Sigmoid colon (tissue), 4 donors: ENCODE measurements around the gene HIVEP3.

Experiments used
- POLR2A ChIP-seq, 2 donors: fragments of 450-650 bp; IDR thresholded peaks; one replicate each; pipeline ENCODE4 v1.6.1; 2016; ENCODE audit warnings: antibody characterized with exemption in 2 of 2, mild to moderate bottlenecking in 2 of 2, moderate library complexity in 2 of 2
- POLR2AphosphoS5 ChIP-seq, 4 donors: sonication (generic); formaldehyde crosslinking; IDR thresholded peaks; one replicate each; pipeline ENCODE4 v1.6.1; 2017; ENCODE audit warnings: antibody characterized with exemption in 4 of 4
- TF ChIP-seq, protein P1 (sequence below), 4 experiments: fragments of 450-650 bp in 3 of 4; fragments of 200-600 bp in 1 of 4; IDR thresholded peaks; one replicate each; pipeline ENCODE4 v1.5.1; 2016 to 2019; ENCODE audit warnings: antibody characterized with exemption in 4 of 4, mild to moderate bottlenecking in 3 of 4, moderate library complexity in 2 of 4

- TF ChIP-seq, protein P1, sequence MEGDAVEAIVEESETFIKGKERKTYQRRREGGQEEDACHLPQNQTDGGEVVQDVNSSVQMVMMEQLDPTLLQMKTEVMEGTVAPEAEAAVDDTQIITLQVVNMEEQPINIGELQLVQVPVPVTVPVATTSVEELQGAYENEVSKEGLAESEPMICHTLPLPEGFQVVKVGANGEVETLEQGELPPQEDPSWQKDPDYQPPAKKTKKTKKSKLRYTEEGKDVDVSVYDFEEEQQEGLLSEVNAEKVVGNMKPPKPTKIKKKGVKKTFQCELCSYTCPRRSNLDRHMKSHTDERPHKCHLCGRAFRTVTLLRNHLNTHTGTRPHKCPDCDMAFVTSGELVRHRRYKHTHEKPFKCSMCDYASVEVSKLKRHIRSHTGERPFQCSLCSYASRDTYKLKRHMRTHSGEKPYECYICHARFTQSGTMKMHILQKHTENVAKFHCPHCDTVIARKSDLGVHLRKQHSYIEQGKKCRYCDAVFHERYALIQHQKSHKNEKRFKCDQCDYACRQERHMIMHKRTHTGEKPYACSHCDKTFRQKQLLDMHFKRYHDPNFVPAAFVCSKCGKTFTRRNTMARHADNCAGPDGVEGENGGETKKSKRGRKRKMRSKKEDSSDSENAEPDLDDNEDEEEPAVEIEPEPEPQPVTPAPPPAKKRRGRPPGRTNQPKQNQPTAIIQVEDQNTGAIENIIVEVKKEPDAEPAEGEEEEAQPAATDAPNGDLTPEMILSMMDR (IDR thresholded peaks at IDR 0.05) = no peak
- TF ChIP-seq POLR2A (IDR thresholded peaks at IDR 0.05) = no peak
- no peak for TF ChIP-seq POLR2AphosphoS5 (IDR thresholded peaks at IDR 0.05)
These were observed 307.4 kb downstream of the HIVEP3 start for GRCh38 chr1:41611068-41611931.
